ENCODE data around the gene CFAP97.

Gene CFAP97

DNA sequence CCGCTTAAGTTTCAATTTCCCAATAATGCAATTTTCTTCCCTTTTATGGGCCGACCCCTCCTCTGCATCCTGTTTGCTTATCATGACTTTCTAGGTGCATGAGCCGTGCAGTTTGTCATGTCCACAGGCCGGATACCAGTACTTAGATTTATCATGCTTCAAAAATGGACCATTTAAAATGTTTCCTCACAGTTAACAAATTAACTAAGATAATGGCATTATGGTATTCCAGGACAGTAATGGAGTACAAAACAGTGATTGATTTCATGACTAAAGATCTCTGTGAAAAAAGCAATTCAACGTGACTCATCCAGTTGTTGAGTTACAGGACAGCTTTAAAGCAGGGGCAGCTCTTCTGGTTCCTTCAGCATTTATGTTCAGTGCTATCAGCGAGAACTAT is 28.6 kb upstream of the CFAP97 start:
- Histone ChIP-seq H3K9ac (ENCODE audit: low read length) (no peak overlapping the region), H3K9me3 (replicated peaks; ENCODE audit: insufficient read depth, low read length) (no peaks in the 10 kb centered on the region), H3F3A (ENCODE audit: insufficient read depth, low read length) (no peaks in the 10 kb centered on the region), H3K79me2 (ENCODE audit: low read length) (peaks cover 93% of the 10 kb centered on the region), H3K27me3 (replicated peaks; ENCODE audit: insufficient read depth, low read length) (no peaks in the 10 kb centered on the region), H3K4me1 (ENCODE audit: low read length) (no peaks in the 10 kb centered on the region), H3K9me2 (replicated peaks; ENCODE audit: insufficient read depth, low read length) (no peaks in the 10 kb centered on the region), H3K4me3 (ENCODE audit: low read length) (no peak overlapping the region), H3K36me3 (replicated peaks; ENCODE audit: insufficient read depth, low read length) (no peaks in the 10 kb centered on the region), H3K27ac (ENCODE audit: low read length) (no peak overlapping the region), H3K4me2 (ENCODE audit: low read depth, low read length) (no peak overlapping the region), H4K20me1 (ENCODE audit: insufficient read depth, low read length) (no peaks in the 10 kb centered on the region), H2AFZ (ENCODE audit: low read length) (no peak overlapping the region)
- TF ChIP-seq EZH2phosphoT487 (IDR thresholded peaks at IDR 0.05; ENCODE audit: low read length) (no peak), CTCF (IDR thresholded peaks at IDR 0.05; ENCODE audit: low read length) (no peak), EZH2 (optimal IDR thresholded peaks at IDR 0.05; ENCODE audit: low read depth, low read length) (no peak)
- no peak for DNase-seq

DNA sequence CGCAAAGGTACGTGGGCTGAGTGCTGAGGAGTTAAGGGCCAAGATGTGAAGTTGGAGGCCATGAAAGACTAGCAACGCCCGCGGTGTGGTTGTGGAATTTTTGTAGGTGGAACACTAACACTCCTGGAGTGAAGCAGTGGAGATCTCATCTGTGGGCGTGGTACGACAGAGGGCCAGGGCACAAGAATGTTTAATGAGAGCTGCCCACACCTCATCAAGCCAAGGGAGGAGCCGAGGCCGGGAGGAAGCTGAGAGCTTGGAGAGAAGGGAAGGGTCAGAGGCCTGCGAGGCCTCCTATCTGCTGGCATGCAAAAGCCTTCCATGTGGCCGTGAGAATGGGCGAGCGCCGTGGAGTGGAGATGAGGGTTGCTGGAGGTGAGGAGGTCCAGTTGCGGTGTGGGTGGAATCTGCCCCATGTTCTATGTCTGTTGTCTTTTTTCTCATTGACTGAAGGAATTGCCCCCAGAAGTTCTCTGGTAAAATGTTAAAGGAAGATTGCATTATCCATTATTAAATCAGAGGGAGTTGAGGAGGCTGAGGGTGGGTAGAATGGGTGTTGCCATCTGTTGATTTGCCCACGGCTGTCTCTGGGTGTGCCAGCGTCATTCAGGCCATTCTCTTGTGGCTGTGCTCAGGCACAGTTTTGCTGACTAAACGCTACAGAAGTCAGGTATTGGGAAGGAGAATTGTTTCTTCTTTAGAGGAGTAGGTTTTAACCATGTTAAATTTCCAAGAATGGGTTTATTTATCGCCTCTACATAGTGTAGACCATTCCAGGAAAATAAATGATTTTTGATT is 25.4 kb upstream of the CFAP97 start:
- Histone ChIP-seq H3K4me3 (ENCODE audit: low read length) (no peak overlapping the region), H3K4me2 (ENCODE audit: low read depth, low read length) (no peak overlapping the region), H3K9me3 (replicated peaks; ENCODE audit: insufficient read depth, low read length) (no peaks in the 10 kb centered on the region), H3K9ac (ENCODE audit: low read length) (no peak overlapping the region), H3F3A (ENCODE audit: insufficient read depth, low read length) (no peaks in the 10 kb centered on the region), H2AFZ (ENCODE audit: low read length) (no peak overlapping the region), H3K4me1 (ENCODE audit: low read length) (no peaks in the 10 kb centered on the region), H4K20me1 (ENCODE audit: insufficient read depth, low read length) (no peaks in the 10 kb centered on the region), H3K79me2 (ENCODE audit: low read length) (peaks cover 94% of the 10 kb centered on the region), H3K27me3 (replicated peaks; ENCODE audit: insufficient read depth, low read length) (no peaks in the 10 kb centered on the region), H3K27ac (ENCODE audit: low read length) (no peak overlapping the region), H3K36me3 (replicated peaks; ENCODE audit: insufficient read depth, low read length) (no peaks in the 10 kb centered on the region), H3K9me2 (replicated peaks; ENCODE audit: insufficient read depth, low read length) (no peaks in the 10 kb centered on the region)
- TF ChIP-seq EZH2 (optimal IDR thresholded peaks at IDR 0.05; ENCODE audit: low read depth, low read length): no peak
- DNase-seq: no peak

DNA sequence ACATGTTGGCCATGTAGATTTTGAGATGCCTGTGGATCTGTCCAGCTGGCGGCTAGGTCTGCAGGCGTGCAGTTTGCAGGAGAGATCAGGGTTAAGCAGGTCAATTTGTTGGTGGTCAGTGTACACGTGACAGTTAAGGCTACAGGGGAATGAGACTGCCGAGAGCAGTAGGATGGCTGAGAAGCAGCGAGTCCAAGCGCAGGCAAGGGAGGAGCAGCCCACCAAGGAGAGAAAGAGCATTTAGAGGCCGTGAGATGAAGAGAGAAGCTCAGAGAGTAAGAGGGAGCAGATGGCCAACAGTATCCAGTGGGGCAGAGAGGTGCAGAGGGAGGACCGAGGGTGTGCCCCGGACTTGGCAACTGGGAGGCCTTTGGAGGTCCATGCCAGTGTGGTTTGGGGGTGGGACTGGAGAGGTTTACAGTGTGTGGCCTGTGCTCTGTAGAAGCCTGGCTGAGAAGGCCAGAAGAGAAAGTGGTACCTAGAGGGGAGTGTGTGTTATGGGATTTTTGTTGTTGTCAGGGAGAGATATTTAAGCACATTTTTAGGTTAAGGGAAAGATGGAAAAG is 24.0 kb upstream of the CFAP97 start:
- no peaks in the 10 kb centered on the region for H4K20me1 ChIP-seq (ENCODE audit: insufficient read depth, low read length)
- H3K9me3 ChIP-seq (replicated peaks; ENCODE audit: insufficient read depth, low read length): no peaks in the 10 kb centered on the region
- no peak overlapping the region for H3K4me2 ChIP-seq (ENCODE audit: low read depth, low read length)
- no peak overlapping the region for H3K27ac ChIP-seq (ENCODE audit: low read length)
- no peaks in the 10 kb centered on the region for H3K36me3 ChIP-seq (replicated peaks; ENCODE audit: insufficient read depth, low read length)
- no peaks in the 10 kb centered on the region for H3K9me2 ChIP-seq (replicated peaks; ENCODE audit: insufficient read depth, low read length)
- TF ChIP-seq EZH2phosphoT487 (IDR thresholded peaks at IDR 0.05; ENCODE audit: low read length) (no peak), CTCF (IDR thresholded peaks at IDR 0.05; ENCODE audit: low read length) (no peak), EZH2 (optimal IDR thresholded peaks at IDR 0.05; ENCODE audit: low read depth, low read length) (no peak)
- H3K9ac ChIP-seq (ENCODE audit: low read length): no peak overlapping the region
- H3K79me2 ChIP-seq (ENCODE audit: low read length): peaks cover 93% of the 10 kb centered on the region
- no peak overlapping the region for H2AFZ ChIP-seq (ENCODE audit: low read length)
- H3K27me3 ChIP-seq (replicated peaks; ENCODE audit: insufficient read depth, low read length): no peaks in the 10 kb centered on the region
- H3K4me3 ChIP-seq (ENCODE audit: low read length): no peak overlapping the region
- no peaks in the 10 kb centered on the region for H3F3A ChIP-seq (ENCODE audit: insufficient read depth, low read length)
- no peak for DNase-seq
- H3K4me1 ChIP-seq (ENCODE audit: low read length): no peaks in the 10 kb centered on the region

GRCh38 chr4:185227131-185227551 is 23.3 kb upstream of the CFAP97 start:
- H3F3A ChIP-seq (ENCODE audit: insufficient read depth, low read length): no peaks in the 10 kb centered on the region
- no peaks in the 10 kb centered on the region for H3K9me3 ChIP-seq (replicated peaks; ENCODE audit: insufficient read depth, low read length)
- TF ChIP-seq EZH2phosphoT487 (IDR thresholded peaks at IDR 0.05; ENCODE audit: low read length) (no peak), CTCF (IDR thresholded peaks at IDR 0.05; ENCODE audit: low read length) (no peak), EZH2 (optimal IDR thresholded peaks at IDR 0.05; ENCODE audit: low read depth, low read length) (no peak)
- no peak overlapping the region for H3K4me2 ChIP-seq (ENCODE audit: low read depth, low read length)
- H3K9ac ChIP-seq (ENCODE audit: low read length): no peak overlapping the region
- no peak overlapping the region for H3K4me3 ChIP-seq (ENCODE audit: low read length)
- DNase-seq: no peak
- H3K79me2 ChIP-seq (ENCODE audit: low read length): peaks cover 93% of the 10 kb centered on the region
- no peaks in the 10 kb centered on the region for H3K27me3 ChIP-seq (replicated peaks; ENCODE audit: insufficient read depth, low read length)
- H2AFZ ChIP-seq (ENCODE audit: low read length): no peak overlapping the region
- H3K27ac ChIP-seq (ENCODE audit: low read length): no peak overlapping the region
- no peaks in the 10 kb centered on the region for H4K20me1 ChIP-seq (ENCODE audit: insufficient read depth, low read length)
- H3K9me2 ChIP-seq (replicated peaks; ENCODE audit: insufficient read depth, low read length): no peaks in the 10 kb centered on the region
- H3K4me1 ChIP-seq (ENCODE audit: low read length): no peaks in the 10 kb centered on the region
- H3K36me3 ChIP-seq (replicated peaks; ENCODE audit: insufficient read depth, low read length): no peaks in the 10 kb centered on the region
